ENCODE data around the gene CTU2. TPM values are rescaled to one million over a fixed set of nuclear protein-coding genes. Genes with fewer than 3 reads are reported as not detected.
A peak's percentile ranks its signal among the peaks of the same experiment; 100 is the strongest.

Gene CTU2
- total and polyA plus RNA-seq, 9 of the 15 experiments (the other 6 are each of a cell fraction or from before 2014, with no cell fraction given) = 1.3 to 105 (median 23.2) TPM

- no peak for TF ChIP-seq ELK3 (CRISPR knock-in tag; IDR thresholded peaks at IDR 0.05)
- TF ChIP-seq GMEB1 (CRISPR knock-in tag; IDR thresholded peaks at IDR 0.05) = no peak
- no peak for TF ChIP-seq ZKSCAN3 (CRISPR knock-in tag; IDR thresholded peaks at IDR 0.05)
- no peak for TF ChIP-seq ZNF766 (CRISPR knock-in tag; conservative IDR thresholded peaks at IDR 0.05)
- TF ChIP-seq YBX1 (IDR thresholded peaks at IDR 0.05) = no peak
- TF ChIP-seq ZC3H4 (CRISPR knock-in tag; IDR thresholded peaks at IDR 0.05; ENCODE audit: borderline replicate concordance) = no peak
- TF ChIP-seq ARID2 (IDR thresholded peaks at IDR 0.05) = no peak
- no peak for TF ChIP-seq ZNF398 (CRISPR knock-in tag; IDR thresholded peaks at IDR 0.05)
- TF ChIP-seq JUND (IDR thresholded peaks at IDR 0.05; ENCODE audit: borderline replicate concordance, low read depth, low read length) = no peak
- TF ChIP-seq JUND (tag; IDR thresholded peaks at IDR 0.05; ENCODE audit: borderline replicate concordance, low read depth, low read length) = no peak
- no peak for TF ChIP-seq TRIM28 (IDR thresholded peaks at IDR 0.05)
- no peak for TF ChIP-seq HNRNPH1 (optimal IDR thresholded peaks at IDR 0.05; ENCODE audit: low read depth, low read length)
- no peak for TF ChIP-seq MAFF (IDR thresholded peaks at IDR 0.05; ENCODE audit: low read length)
- TF ChIP-seq HDGF (IDR thresholded peaks at IDR 0.05) = no peak
- no peak for TF ChIP-seq ZNF436 (CRISPR knock-in tag; IDR thresholded peaks at IDR 0.05)
- no peak for TF ChIP-seq ETV6 (IDR thresholded peaks at IDR 0.05; ENCODE audit: borderline replicate concordance in 1 of 2, low read depth in 2 of 2, low read length in 1 of 2)
- no peak for TF ChIP-seq ETV6 (CRISPR knock-in tag; IDR thresholded peaks at IDR 0.05; ENCODE audit: borderline replicate concordance)
- TF ChIP-seq ASH1L (IDR thresholded peaks at IDR 0.05; ENCODE audit: borderline replicate concordance, low read depth, partially characterized antibody) = no peak
- no peak for TF ChIP-seq JUNB (CRISPR knock-in tag; conservative IDR thresholded peaks at IDR 0.05)
- TF ChIP-seq RNF219 (CRISPR knock-in tag; IDR thresholded peaks at IDR 0.05) = no peak
- peak; percentile 23 for TF ChIP-seq MEIS2 (IDR thresholded peaks at IDR 0.05; ENCODE audit: partially characterized antibody)
- TF ChIP-seq ZSCAN32 (CRISPR knock-in tag; IDR thresholded peaks at IDR 0.05) = no peak
Measured at GRCh38 chr16:88686439-88687253, 19.7 kb upstream of the CTU2 start, which contains the start of gene SNAI3 (continued).
